Measurements from ENCODE around the gene MAFG. TPM values are rescaled to one million over a fixed set of nuclear protein-coding genes. Genes with fewer than 3 reads are reported as not detected.

Gene MAFG
- total RNA-seq, 1 experiment from 2014 or later, result 31.4 TPM

DNA sequence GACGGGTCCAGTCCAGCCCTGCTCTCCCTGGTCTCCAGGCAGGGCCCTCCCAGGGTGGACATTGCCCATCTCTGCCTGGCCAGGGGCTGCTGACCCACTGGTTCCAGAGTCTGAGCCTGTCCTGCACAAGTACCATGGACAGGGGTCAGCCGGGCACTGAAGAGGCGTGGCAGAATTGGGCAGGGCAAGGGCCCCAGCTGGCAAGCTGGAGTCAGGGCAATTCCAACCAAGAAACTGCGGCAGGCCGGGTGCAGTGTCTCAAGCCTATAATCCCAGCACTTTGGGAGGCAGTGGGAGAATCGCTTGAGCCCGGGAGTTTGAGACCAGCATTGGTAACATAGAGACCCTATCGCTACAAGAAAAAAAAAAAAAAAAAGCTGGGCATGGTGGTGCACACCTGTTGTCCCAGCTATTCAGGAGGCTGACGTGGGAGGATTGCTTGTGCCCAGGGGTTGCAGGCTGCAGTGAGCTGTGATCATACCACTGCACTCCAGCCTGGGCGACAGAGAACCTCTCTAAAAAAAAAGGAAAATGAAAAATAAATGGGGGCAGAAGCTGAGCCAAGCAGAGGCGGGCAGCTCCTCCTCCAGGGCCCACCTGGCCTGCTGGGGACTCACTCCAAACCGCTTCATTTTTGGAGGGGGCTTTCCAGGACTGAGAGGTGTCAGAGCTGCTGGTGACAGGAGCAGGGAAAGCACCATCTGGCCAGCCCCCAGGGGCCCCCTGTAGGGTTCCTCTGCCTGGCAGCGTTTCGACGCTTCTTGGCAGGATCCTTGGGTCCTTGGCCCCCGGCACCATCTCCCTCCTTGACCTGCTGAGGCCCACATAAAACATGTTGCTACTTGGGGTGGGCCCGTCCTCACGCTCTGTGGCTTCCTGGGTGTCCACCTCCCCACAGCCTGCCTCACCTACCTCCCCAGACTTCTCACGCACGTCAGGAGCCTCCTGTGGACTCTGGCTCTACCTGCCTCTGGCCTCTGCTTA is 2.9 kb upstream of the MAFG start:
- no peak overlapping the region for H4K91ac ChIP-seq (ENCODE audit: insufficient read length, low read depth, low read length)
- no peak overlapping the region; the same call in 1 of the 2 replicates for H3K14ac ChIP-seq (ENCODE audit: insufficient read depth, low read length)
- H3K9ac ChIP-seq (ENCODE audit: extremely low read depth, insufficient read length, low read length), result no peak overlapping the region
- H3K79me1 ChIP-seq (ENCODE audit: insufficient read depth, low read depth, low read length, poor library complexity, severe bottlenecking), result no peaks in the 10 kb centered on the region
- H4K20me1 ChIP-seq (ENCODE audit: control insufficient read depth, insufficient read depth, insufficient read length), result peaks cover 4% of the 10 kb centered on the region
- H2BK20ac ChIP-seq (ENCODE audit: low read depth, low read length, poor library complexity, severe bottlenecking), result no peak overlapping the region
- H4K5ac ChIP-seq (ENCODE audit: insufficient read length, low read depth, low read length), result no peak overlapping the region
- H2BK120ac ChIP-seq (ENCODE audit: low read depth, low read length, poor library complexity, severe bottlenecking), result no peak overlapping the region
- no peaks in the 10 kb centered on the region for H3K9me3 ChIP-seq (ENCODE audit: control insufficient read depth, low read depth, low read length)
- peak overlapping the region in 1 of 3 experiments; percentile 75; a peak in 2 of 7 replicates for H3K27ac Mint-ChIP-seq
- TF ChIP-seq, protein P1, sequence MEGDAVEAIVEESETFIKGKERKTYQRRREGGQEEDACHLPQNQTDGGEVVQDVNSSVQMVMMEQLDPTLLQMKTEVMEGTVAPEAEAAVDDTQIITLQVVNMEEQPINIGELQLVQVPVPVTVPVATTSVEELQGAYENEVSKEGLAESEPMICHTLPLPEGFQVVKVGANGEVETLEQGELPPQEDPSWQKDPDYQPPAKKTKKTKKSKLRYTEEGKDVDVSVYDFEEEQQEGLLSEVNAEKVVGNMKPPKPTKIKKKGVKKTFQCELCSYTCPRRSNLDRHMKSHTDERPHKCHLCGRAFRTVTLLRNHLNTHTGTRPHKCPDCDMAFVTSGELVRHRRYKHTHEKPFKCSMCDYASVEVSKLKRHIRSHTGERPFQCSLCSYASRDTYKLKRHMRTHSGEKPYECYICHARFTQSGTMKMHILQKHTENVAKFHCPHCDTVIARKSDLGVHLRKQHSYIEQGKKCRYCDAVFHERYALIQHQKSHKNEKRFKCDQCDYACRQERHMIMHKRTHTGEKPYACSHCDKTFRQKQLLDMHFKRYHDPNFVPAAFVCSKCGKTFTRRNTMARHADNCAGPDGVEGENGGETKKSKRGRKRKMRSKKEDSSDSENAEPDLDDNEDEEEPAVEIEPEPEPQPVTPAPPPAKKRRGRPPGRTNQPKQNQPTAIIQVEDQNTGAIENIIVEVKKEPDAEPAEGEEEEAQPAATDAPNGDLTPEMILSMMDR (conservative IDR thresholded peaks at IDR 0.05), result no peak
- H3K4me1 Mint-ChIP-seq, result peaks cover 10 to 15% of the 10 kb centered on the region in 2 experiments
- H2BK5ac ChIP-seq (ENCODE audit: insufficient read length, low read length), result no peak overlapping the region
- no peaks in the 10 kb centered on the region for H3K4me1 ChIP-seq (ENCODE audit: insufficient read depth, low read length)
- no peaks in the 10 kb centered on the region for H3K9me3 Mint-ChIP-seq
- no peak for DNase-seq
- peaks cover 9% of the 10 kb centered on the region for H3K23me2 ChIP-seq (ENCODE audit: insufficient read length, low read depth, low read length, poor library complexity, severe bottlenecking)
- H2AK5ac ChIP-seq (ENCODE audit: insufficient read length, low read length), result no peak overlapping the region
- H2AFZ ChIP-seq (ENCODE audit: low read length), result no peak overlapping the region
- no peak overlapping the region for H3K27ac ChIP-seq (ENCODE audit: insufficient read length, low read depth, low read length)
- H2BK15ac ChIP-seq (ENCODE audit: low read depth, low read length), result no peak overlapping the region
- H3K4me2 ChIP-seq (ENCODE audit: insufficient read depth, insufficient read length, low read length), result no peak overlapping the region
- H2BK12ac ChIP-seq (ENCODE audit: insufficient read length, low read depth, low read length), result no peak overlapping the region
- no peak overlapping the region for H3K56ac ChIP-seq (ENCODE audit: insufficient read length, low read depth, low read length)
- peaks cover 3 to 23% (median 18%) of the 10 kb centered on the region in 3 experiments; a peak in 6 of 7 replicates for H3K36me3 Mint-ChIP-seq (ENCODE audit: insufficient read depth in 1 of 3, low read depth in 3 of 3)
- H3K27me3 ChIP-seq (ENCODE audit: insufficient read depth, low read length), result no peaks in the 10 kb centered on the region; the same call in 1 of the 2 replicates
- no peak overlapping the region for H3K4ac ChIP-seq (ENCODE audit: low read depth, low read length)
- H4K8ac ChIP-seq (replicated peaks; ENCODE audit: insufficient read length, low read depth, low read length), result no peak overlapping the region
- 0 out of 5 replicates have a peak overlapping the region, but pooled peaks of 1 of the 2 experiments have one; percentile 22 for H3K4me3 Mint-ChIP-seq
- no peak overlapping the region for H3K18ac ChIP-seq (ENCODE audit: insufficient read length, low read depth, low read length)
- H3K79me2 ChIP-seq (ENCODE audit: insufficient read depth, low read length), result peaks cover 6% of the 10 kb centered on the region; the same call in 1 of the 2 replicates
- H3T11ph ChIP-seq (ENCODE audit: low read length), result no peak overlapping the region
- H3K27me3 Mint-ChIP-seq (ENCODE audit: low read depth), result peaks cover 20% of the 10 kb centered on the region
- no peak overlapping the region for H3K23ac ChIP-seq (ENCODE audit: insufficient read length, low read depth, low read length)
- WGBS (ENCODE audit: extremely low coverage, insufficient read length, low lambda C conversion rate), result no CpG with 5 or more reads among the region's 20 CpGs

Measured in H9 (cell line).